ENCODE data around the gene KRTAP5-8.

KRTAP5-8 gene

GRCh38 chr11:71500601-71501021, 37.2 kb upstream of the KRTAP5-8 start:
- DNase-seq (ENCODE audit: low read depth, low spot score) = no peak
- POLR2A ChIA-PET = no interaction called here
- CTCF ChIA-PET = no interaction called here
- H3K4me3 ChIP-seq (ENCODE audit: low read depth, low read length) = no peak overlapping the region
- no peak for TF ChIP-seq CTCF (IDR thresholded peaks at IDR 0.05; ENCODE audit: insufficient read depth, low read length, missing control alignments)

- TF ChIP-seq CTCF (IDR thresholded peaks at IDR 0.05; ENCODE audit: insufficient read depth, low read length, missing control alignments) = no peak
- ChIA-PET POLR2A (no interaction called here), CTCF (no interaction called here)
- no peak overlapping the region for H3K4me3 ChIP-seq (ENCODE audit: low read depth, low read length)
- DNase-seq (ENCODE audit: low read depth, low spot score) = no peak
Measured at GRCh38 chr11:71501071-71501985, 36.5 kb upstream of the KRTAP5-8 start.

GRCh38 chr11:71502026-71502425, 35.8 kb upstream of the KRTAP5-8 start:
- CTCF ChIA-PET = no interaction called here
- H3K4me3 ChIP-seq (ENCODE audit: low read depth, low read length) = no peak overlapping the region
- no peak for DNase-seq (ENCODE audit: low read depth, low spot score)
- POLR2A ChIA-PET = no interaction called here
- no peak for TF ChIP-seq CTCF (IDR thresholded peaks at IDR 0.05; ENCODE audit: insufficient read depth, low read length, missing control alignments)

- CTCF ChIA-PET = no interaction called here
- no peak for TF ChIP-seq CTCF (IDR thresholded peaks at IDR 0.05; ENCODE audit: insufficient read depth, low read length, missing control alignments)
- POLR2A ChIA-PET = no interaction called here
Measured at GRCh38 chr11:71502871-71503435, 34.9 kb upstream of the KRTAP5-8 start.

GRCh38 chr11:71504531-71504930, 33.3 kb upstream of the KRTAP5-8 start:
- DNase-seq (ENCODE audit: low read depth, low spot score) = no peak
- CTCF ChIA-PET = no interaction called here

More at GRCh38 chr11:71502871-71503435, 34.9 kb upstream of the KRTAP5-8 start:
- H3K4me3 ChIP-seq (ENCODE audit: low read depth, low read length) = no peak overlapping the region
- no peak for DNase-seq (ENCODE audit: low read depth, low spot score)

More at GRCh38 chr11:71504531-71504930, 33.3 kb upstream of the KRTAP5-8 start:
- no peak for TF ChIP-seq CTCF (IDR thresholded peaks at IDR 0.05; ENCODE audit: insufficient read depth, low read length, missing control alignments)
- POLR2A ChIA-PET = interaction anchor here (0.6 kb wide), 1 partner anchor 249 kb away, joined by 3 read pairs; no protein-coding TSS in a partner anchor
- no peak overlapping the region for H3K4me3 ChIP-seq (ENCODE audit: low read depth, low read length)
